Neutrophil (primary cell): Measurements from ENCODE around the gene COL4A6.

Experiments
- H3K27ac ChIP-seq: fragments of 200-600 bp; sonication (generic); 2 replicates; pipeline ENCODE4 v1.5.1; 2016; ENCODE audit warnings: mild to moderate bottlenecking, moderate library complexity
- H3K27me3 ChIP-seq: fragments of 200-600 bp; sonication (generic); 2 replicates; pipeline ENCODE4 v1.6.0; 2016; ENCODE audit warnings: mild to moderate bottlenecking
- H3K36me3 ChIP-seq: fragments of 200-600 bp; sonication (generic); 2 replicates; pipeline ENCODE4 v1.5.1; 2017
- H3K4me1 ChIP-seq, 2 experiments: fragments of 200-600 bp in 1 of 2; sonication (generic) in 1 of 2; 1 replicate in 1 of 2; 2 replicates in 1 of 2; pipeline versions ENCODE4 v1.5.1 to v1.6.1; 2013 to 2016; ENCODE audit warnings: low read depth in 1 of 2, low read length in 1 of 2, mild to moderate bottlenecking in 1 of 2, moderate library complexity in 1 of 2; ENCODE audit not compliant: control insufficient read depth in 1 of 2, insufficient read depth in 1 of 2
- H3K4me3 ChIP-seq, 2 experiments: fragments of 200-600 bp in 1 of 2; sonication (generic) in 1 of 2; 1 replicate in 1 of 2; 2 replicates in 1 of 2; pipeline ENCODE4 v1.5.1; 2013 to 2016; ENCODE audit warnings: low read depth in 1 of 2, low read length in 1 of 2, mild to moderate bottlenecking in 1 of 2, moderate library complexity in 1 of 2
- H3K9me3 ChIP-seq: fragments of 200-600 bp; sonication (generic); 2 replicates; pipeline ENCODE4 v1.5.1; 2016
- TF ChIP-seq, protein P1 (sequence below): fragments of 200-600 bp; sonication (generic); IDR thresholded peaks from 2 replicates; pipeline ENCODE4 v1.5.1; 2016; ENCODE audit warnings: antibody characterized with exemption

COL4A6 gene

DNA sequence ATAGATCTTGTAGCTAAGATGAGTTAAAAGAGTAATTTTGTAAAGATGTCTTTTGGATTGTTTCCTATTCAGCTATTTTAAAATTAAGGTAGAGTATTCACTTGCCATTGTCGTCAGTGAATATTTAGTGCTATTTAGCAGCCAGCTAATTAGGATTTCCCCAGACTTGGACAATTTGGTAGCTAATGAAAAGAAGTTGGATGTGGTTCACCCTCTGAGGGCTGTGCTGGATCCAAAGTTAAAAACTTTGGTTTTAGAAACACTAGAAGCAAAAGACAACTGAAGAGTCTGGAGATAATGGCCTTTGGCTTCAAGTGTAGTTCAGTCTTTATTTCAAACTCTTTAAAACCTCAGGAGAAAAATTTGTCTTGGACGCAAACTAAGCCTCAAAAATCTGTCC lies 305.3 kb downstream of the COL4A6 start:
- Histone ChIP-seq H3K9me3 (no peaks in the 10 kb centered on the region), H3K36me3 (peaks cover 36% of the 10 kb centered on the region), H3K4me1 (no peaks in the 10 kb centered on the region), H3K27ac (no peak overlapping the region), H3K27me3 (no peaks in the 10 kb centered on the region), H3K4me3 (no peak overlapping the region)
- TF ChIP-seq, protein P1, sequence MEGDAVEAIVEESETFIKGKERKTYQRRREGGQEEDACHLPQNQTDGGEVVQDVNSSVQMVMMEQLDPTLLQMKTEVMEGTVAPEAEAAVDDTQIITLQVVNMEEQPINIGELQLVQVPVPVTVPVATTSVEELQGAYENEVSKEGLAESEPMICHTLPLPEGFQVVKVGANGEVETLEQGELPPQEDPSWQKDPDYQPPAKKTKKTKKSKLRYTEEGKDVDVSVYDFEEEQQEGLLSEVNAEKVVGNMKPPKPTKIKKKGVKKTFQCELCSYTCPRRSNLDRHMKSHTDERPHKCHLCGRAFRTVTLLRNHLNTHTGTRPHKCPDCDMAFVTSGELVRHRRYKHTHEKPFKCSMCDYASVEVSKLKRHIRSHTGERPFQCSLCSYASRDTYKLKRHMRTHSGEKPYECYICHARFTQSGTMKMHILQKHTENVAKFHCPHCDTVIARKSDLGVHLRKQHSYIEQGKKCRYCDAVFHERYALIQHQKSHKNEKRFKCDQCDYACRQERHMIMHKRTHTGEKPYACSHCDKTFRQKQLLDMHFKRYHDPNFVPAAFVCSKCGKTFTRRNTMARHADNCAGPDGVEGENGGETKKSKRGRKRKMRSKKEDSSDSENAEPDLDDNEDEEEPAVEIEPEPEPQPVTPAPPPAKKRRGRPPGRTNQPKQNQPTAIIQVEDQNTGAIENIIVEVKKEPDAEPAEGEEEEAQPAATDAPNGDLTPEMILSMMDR = no peak

DNA sequence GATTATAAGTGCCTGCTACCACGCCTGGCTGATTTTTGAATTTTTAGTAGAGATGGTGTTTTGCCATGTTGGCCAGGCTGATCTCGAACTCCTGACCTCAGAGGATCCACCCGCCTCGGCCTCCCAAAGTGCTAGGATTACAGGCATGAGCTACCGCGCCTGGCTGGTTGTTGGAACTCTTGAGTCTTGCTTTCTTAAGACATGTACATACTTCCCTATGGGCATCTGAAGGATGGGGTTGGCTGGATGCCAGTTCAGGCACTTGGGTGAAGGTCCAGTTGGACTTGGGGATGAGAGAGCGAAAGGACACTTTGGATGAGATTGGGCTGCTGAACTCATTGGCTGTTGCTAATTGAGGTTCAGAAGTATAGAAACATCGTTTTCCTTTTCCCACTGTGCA lies 306.2 kb downstream of the COL4A6 start:
- Histone ChIP-seq H3K9me3 (no peaks in the 10 kb centered on the region), H3K27me3 (no peaks in the 10 kb centered on the region), H3K4me3 (no peak overlapping the region), H3K27ac (no peak overlapping the region), H3K36me3 (peaks cover 29% of the 10 kb centered on the region), H3K4me1 (no peaks in the 10 kb centered on the region)
- TF ChIP-seq, protein P1 = no peak

DNA sequence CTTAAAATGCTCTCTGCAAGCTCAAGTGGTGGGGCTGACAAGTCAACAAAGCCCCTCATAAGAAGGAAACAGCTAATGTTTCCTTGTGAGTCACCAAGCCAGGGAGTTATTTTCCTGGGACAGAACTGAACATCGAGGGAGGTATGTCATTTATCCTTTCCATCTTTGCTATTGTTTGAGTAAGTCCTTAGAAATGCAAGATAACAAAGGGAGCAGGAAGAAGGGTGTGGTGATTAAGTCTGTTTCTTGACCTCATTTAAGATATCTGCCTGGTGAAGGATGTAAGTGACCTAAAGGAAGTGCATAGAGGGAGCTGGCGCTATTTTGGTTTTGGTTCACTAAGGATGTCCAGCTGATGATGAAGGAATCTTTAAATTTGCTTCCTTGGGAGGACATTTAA lies 306.8 kb downstream of the COL4A6 start:
- TF ChIP-seq, protein P1 = no peak
- no peak overlapping the region for H3K27ac ChIP-seq
- H3K36me3 ChIP-seq = peaks cover 29% of the 10 kb centered on the region
- no peaks in the 10 kb centered on the region for H3K9me3 ChIP-seq
- H3K4me1 ChIP-seq = no peaks in the 10 kb centered on the region
- no peaks in the 10 kb centered on the region for H3K27me3 ChIP-seq
- H3K4me3 ChIP-seq = no peak overlapping the region

DNA sequence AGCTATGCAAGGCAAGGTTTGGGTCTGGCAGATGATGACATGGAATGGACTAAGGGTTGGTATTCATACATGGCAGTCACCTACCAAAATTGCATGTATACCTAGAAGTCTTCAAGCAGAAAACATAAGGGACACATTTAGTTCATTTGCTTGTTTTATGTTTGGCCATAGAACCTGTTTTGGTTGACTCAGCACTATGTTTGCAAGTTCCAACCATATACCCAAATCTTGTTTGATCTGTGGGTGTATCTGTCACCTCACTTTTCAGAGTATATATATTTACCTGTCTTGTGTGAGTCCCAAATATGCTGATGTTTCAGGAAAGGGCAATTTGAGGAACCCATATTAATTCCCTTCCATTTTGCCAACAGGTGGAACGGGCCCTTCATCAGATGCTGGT lies 307.3 kb downstream of the COL4A6 start:
- H3K36me3 ChIP-seq = peaks cover 29% of the 10 kb centered on the region
- H3K9me3 ChIP-seq = no peaks in the 10 kb centered on the region
- no peak overlapping the region for H3K27ac ChIP-seq
- H3K4me1 ChIP-seq = no peaks in the 10 kb centered on the region
- H3K4me3 ChIP-seq = no peak overlapping the region
- no peaks in the 10 kb centered on the region for H3K27me3 ChIP-seq
- TF ChIP-seq, protein P1 = no peak

DNA sequence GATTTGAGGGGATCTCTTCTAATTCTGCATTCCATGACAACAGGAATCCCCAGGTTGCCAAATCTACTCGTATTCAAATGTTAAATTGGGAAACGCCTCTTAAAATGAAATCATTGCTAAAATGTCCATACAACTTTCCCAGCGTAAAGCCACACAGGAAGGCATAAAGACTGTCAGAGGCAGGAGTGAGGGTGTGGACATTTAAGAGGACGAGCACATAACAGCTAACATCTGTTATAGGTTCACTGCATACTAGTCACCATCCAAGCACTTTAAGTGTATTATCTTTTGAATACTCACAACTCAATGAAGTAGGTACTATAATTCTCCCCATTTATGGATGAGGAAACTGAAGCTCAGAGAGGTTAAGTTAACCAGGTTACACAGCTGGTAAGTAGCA lies 311.1 kb downstream of the COL4A6 start:
- Histone ChIP-seq H3K27me3 (no peaks in the 10 kb centered on the region), H3K36me3 (peaks cover 14% of the 10 kb centered on the region), H3K9me3 (no peaks in the 10 kb centered on the region), H3K4me1 (no peaks in the 10 kb centered on the region), H3K27ac (no peak overlapping the region), H3K4me3 (no peak overlapping the region)
- TF ChIP-seq, protein P1 = no peak

DNA sequence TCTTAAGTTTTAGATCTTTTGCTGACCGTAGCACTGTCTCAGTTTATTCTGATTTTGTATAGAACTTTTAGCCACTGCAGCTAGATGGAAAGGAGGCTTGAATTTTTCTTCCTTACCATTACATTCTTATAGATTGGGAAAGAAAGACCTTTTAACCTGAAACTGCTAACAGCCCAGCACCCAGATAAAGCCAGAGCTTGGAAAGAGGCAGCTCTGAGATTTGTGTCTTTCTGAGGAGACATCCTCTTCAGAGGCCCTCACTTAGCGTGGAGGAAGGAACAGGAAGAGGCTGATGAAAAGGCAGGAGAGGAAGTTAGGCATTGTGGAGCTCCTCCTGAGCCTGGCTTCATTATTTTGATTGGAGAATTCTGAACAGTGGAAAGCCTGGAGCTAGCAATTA lies 311.6 kb downstream of the COL4A6 start:
- H3K27me3 ChIP-seq = no peaks in the 10 kb centered on the region

More for the DNA sequence above, 311.6 kb downstream of the COL4A6 start:
- no peaks in the 10 kb centered on the region for H3K9me3 ChIP-seq
- TF ChIP-seq, protein P1 = no peak
- H3K4me1 ChIP-seq = no peaks in the 10 kb centered on the region
- H3K27ac ChIP-seq = no peak overlapping the region
- H3K4me3 ChIP-seq = no peak overlapping the region
- peaks cover 10% of the 10 kb centered on the region for H3K36me3 ChIP-seq
